SHP77 treated with DMSO at 0.1 percent for 48 hours (cell line): Measurements from ENCODE around the gene C20orf144.

Experiments
- DNase-seq: peaks from one replicate; lab custom pipeline; 2025; lab: John Stamatoyannopoulos, UW

The C20orf144 gene

GRCh38 chr20:33677991-33678702, 16.0 kb downstream of the C20orf144 start:
- DNase-seq = no peak

GRCh38 chr20:33679758-33680485, 17.8 kb downstream of the C20orf144 start:
- no peak for DNase-seq

- DNase-seq = no peak
These were observed 18.6 kb downstream of the C20orf144 start for GRCh38 chr20:33680686-33681085.

- no peak for DNase-seq
These were observed 19.2 kb downstream of the C20orf144 start for GRCh38 chr20:33681288-33681687.

GRCh38 chr20:33681728-33682353, 19.7 kb downstream of the C20orf144 start:
- no peak for DNase-seq

GRCh38 chr20:33684533-33685327, 22.6 kb downstream of the C20orf144 start:
- DNase-seq = peak; percentile 17

- DNase-seq = peak; percentile 62
These were observed 23.4 kb downstream of the C20orf144 start for GRCh38 chr20:33685328-33686099.

GRCh38 chr20:33686100-33686983, 24.2 kb downstream of the C20orf144 start, which contains the start of gene E2F1:
Gene E2F1, minus strand, starts transcription at chr20:33686385. Its CDS starts 121 bp downstream, at chr20:33686264.
- peak; percentile 80 for DNase-seq

- DNase-seq = no peak
These were observed 24.8 kb downstream of the C20orf144 start for GRCh38 chr20:33686984-33687366.

- DNase-seq = no peak
These were observed 25.3 kb downstream of the C20orf144 start for GRCh38 chr20:33687370-33687915.

GRCh38 chr20:33687993-33688937, 26.1 kb downstream of the C20orf144 start:
- no peak for DNase-seq

GRCh38 chr20:33688938-33689424, 26.9 kb downstream of the C20orf144 start:
- no peak for DNase-seq

GRCh38 chr20:33689493-33689892, 27.4 kb downstream of the C20orf144 start:
- DNase-seq = no peak

GRCh38 chr20:33689973-33690372, 27.8 kb downstream of the C20orf144 start:
- no peak for DNase-seq

GRCh38 chr20:33693289-33693688, 31.2 kb downstream of the C20orf144 start:
- DNase-seq = no peak

- no peak for DNase-seq
These were observed 31.9 kb downstream of the C20orf144 start for GRCh38 chr20:33693741-33694638.

GRCh38 chr20:33694639-33695012, 32.5 kb downstream of the C20orf144 start:
- DNase-seq = no peak

- DNase-seq = no peak
These were observed 34.3 kb downstream of the C20orf144 start for GRCh38 chr20:33696448-33696847.
